ENCODE measurements around the gene NPR3.
"Not testable (repeated sequence)": the region's sequence is repeated elsewhere in the genome, so short reads cannot be mapped to it uniquely, and the experiment has no call there.

The NPR3 gene

GRCh38 chr5:32760091-32760509, 49.0 kb downstream of the NPR3 start:
- in situ Hi-C loops (cut with HindIII; ENCODE audit: low sequenced_read_pairs): no loop called here

GRCh38 chr5:32765266-32765665, 54.1 kb downstream of the NPR3 start:
- in situ Hi-C loops (cut with HindIII; ENCODE audit: low sequenced_read_pairs): no loop called here

- in situ Hi-C loops (cut with HindIII; ENCODE audit: low sequenced_read_pairs): no loop called here
These were observed 56.9 kb downstream of the NPR3 start for GRCh38 chr5:32767948-32768467.

- in situ Hi-C loops (cut with HindIII; ENCODE audit: low sequenced_read_pairs): no loop called here
These were observed 58.6 kb downstream of the NPR3 start for GRCh38 chr5:32769711-32770110.

- in situ Hi-C loops (cut with HindIII; ENCODE audit: low sequenced_read_pairs): no loop called here
These were observed 59.3 kb downstream of the NPR3 start for GRCh38 chr5:32770444-32770843.

GRCh38 chr5:32771037-32771436, 59.9 kb downstream of the NPR3 start:
- in situ Hi-C loops (cut with HindIII; ENCODE audit: low sequenced_read_pairs): no loop called here

- in situ Hi-C loops (cut with HindIII; ENCODE audit: low sequenced_read_pairs): no loop called here
These were observed 62.8 kb downstream of the NPR3 start for GRCh38 chr5:32773944-32774343.

- in situ Hi-C loops (cut with HindIII; ENCODE audit: low sequenced_read_pairs): no loop called here
These were observed 65.1 kb downstream of the NPR3 start for GRCh38 chr5:32776200-32776599.

GRCh38 chr5:32777222-32777621, 66.1 kb downstream of the NPR3 start:
- in situ Hi-C loops (cut with HindIII; ENCODE audit: low sequenced_read_pairs): no loop called here

GRCh38 chr5:32777733-32778132, 66.6 kb downstream of the NPR3 start:
- in situ Hi-C loops (cut with HindIII; ENCODE audit: low sequenced_read_pairs): no loop called here

GRCh38 chr5:32778403-32778802, 67.3 kb downstream of the NPR3 start:
- in situ Hi-C loops (cut with HindIII; ENCODE audit: low sequenced_read_pairs): no loop called here

- in situ Hi-C loops (cut with HindIII; ENCODE audit: low sequenced_read_pairs): no loop called here
These were observed 68.8 kb downstream of the NPR3 start for GRCh38 chr5:32779754-32780415.

GRCh38 chr5:32780508-32780919, 69.4 kb downstream of the NPR3 start:
- in situ Hi-C loops (cut with HindIII; ENCODE audit: low sequenced_read_pairs): no loop called here

GRCh38 chr5:32783661-32784060, 72.5 kb downstream of the NPR3 start:
- in situ Hi-C loops (cut with HindIII; ENCODE audit: low sequenced_read_pairs): no loop called here

GRCh38 chr5:32785611-32786254, 74.6 kb downstream of the NPR3 start:
- in situ Hi-C loops (cut with HindIII; ENCODE audit: low sequenced_read_pairs): no loop called here

- in situ Hi-C loops (cut with HindIII; ENCODE audit: low sequenced_read_pairs): no loop called here
These were observed 75.2 kb downstream of the NPR3 start for GRCh38 chr5:32786311-32786710.

GRCh38 chr5:32790411-32790951, 79.4 kb downstream of the NPR3 start:
- in situ Hi-C loops (cut with HindIII; ENCODE audit: low sequenced_read_pairs): no loop called here

- in situ Hi-C loops (cut with HindIII; ENCODE audit: low sequenced_read_pairs): no loop called here
These were observed 80.6 kb downstream of the NPR3 start for GRCh38 chr5:32791536-32792243.

GRCh38 chr5:32794086-32794485, 83.0 kb downstream of the NPR3 start:
- in situ Hi-C loops (cut with HindIII; ENCODE audit: low sequenced_read_pairs): no loop called here

GRCh38 chr5:32802764-32803163, 91.6 kb downstream of the NPR3 start:
- in situ Hi-C loops (cut with HindIII; ENCODE audit: low sequenced_read_pairs): no loop called here

GRCh38 chr5:32803656-32804055, 92.5 kb downstream of the NPR3 start:
- in situ Hi-C loops (cut with HindIII; ENCODE audit: low sequenced_read_pairs): no loop called here

- in situ Hi-C loops (cut with HindIII; ENCODE audit: low sequenced_read_pairs): not testable (repeated sequence)
These were observed 94.3 kb downstream of the NPR3 start for GRCh38 chr5:32805462-32805861.
